ENCODE results near the gene ZDHHC12.

The ZDHHC12 gene

DNA sequence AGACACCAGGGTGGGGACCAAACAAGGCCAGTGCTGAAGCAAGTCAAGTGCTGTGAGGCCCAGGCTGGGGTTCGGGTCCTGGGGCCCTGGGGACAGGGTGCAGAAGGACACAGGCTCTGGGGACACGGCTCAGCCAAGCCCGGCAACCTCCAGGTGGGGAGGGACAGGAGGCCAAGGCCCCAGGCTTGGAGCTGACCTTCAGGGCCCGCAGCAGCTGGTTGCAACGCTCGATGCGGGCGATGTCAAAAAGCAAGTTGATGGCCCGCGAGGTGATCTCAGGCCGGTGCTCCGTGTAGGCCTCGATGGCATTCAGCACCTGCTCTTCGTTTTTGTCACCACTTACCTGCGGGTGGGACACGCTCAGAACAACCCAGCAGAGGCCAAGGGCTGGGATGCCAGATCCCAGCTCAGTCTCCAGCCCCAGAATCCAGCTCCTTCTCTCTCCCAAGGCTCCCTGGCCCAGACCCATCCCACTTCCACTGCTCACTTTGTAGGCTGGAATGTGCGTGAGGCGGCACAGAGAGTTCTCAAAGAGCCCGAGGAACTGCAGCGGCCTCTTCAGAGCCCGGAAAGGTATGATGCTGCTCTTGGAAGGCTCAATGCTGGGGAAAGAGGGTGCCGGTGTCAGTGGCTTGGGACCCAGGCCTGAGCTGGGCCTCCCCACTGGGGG is 27.1 kb upstream of the ZDHHC12 start:
- no peak overlapping the region for H3K9ac ChIP-seq (ENCODE audit: low read depth, low read length, poor library complexity)
- H2BK15ac ChIP-seq (ENCODE audit: low read length), result no peak overlapping the region
- H3K9me3 ChIP-seq (replicated peaks in 1 of 2; ENCODE audit: control insufficient read depth in 2 of 2, insufficient read depth in 1 of 2, low read depth in 1 of 2, low read length in 2 of 2), result no peaks in the 10 kb centered on the region
- H3K18ac ChIP-seq (ENCODE audit: low read length), result no peak overlapping the region
- peaks cover 17 to 40% of the 10 kb centered on the region in 2 donors for H3K36me3 ChIP-seq (replicated peaks in 1 of 2; ENCODE audit: control insufficient read depth in 2 of 2, insufficient read depth in 2 of 2, low read length in 2 of 2)
- no peak overlapping the region for H3K4ac ChIP-seq (ENCODE audit: low read length)
- H4K8ac ChIP-seq (ENCODE audit: low read depth, low read length), result no peak overlapping the region
- H4K91ac ChIP-seq (ENCODE audit: low read depth, low read length, poor library complexity), result no peak overlapping the region
- no peak overlapping the region for H3K4me2 ChIP-seq (ENCODE audit: insufficient read depth, low read length, poor library complexity, severe bottlenecking)
- no peak overlapping the region for H3K4me3 ChIP-seq (ENCODE audit: low read length in 2 of 2)
- peak overlapping the region; percentile 35 for H2BK5ac ChIP-seq (ENCODE audit: low read length)
- no peak overlapping the region for H2BK12ac ChIP-seq (ENCODE audit: low read length)
- H3K23ac ChIP-seq (ENCODE audit: low read depth, low read length, poor library complexity), result no peak overlapping the region
- no peaks in the 10 kb centered on the region for H3K27me3 ChIP-seq (ENCODE audit: control insufficient read depth in 3 of 3, insufficient read depth in 3 of 3, low read depth in 1 of 3, low read length in 3 of 3)
- no peak overlapping the region for H3K27ac ChIP-seq (replicated peaks; ENCODE audit: low read length)
- no peaks in the 10 kb centered on the region for H3K79me1 ChIP-seq (ENCODE audit: low read depth, low read length)
- no peak overlapping the region for H2AK5ac ChIP-seq (ENCODE audit: low read depth, low read length)
- no peak overlapping the region for H2AFZ ChIP-seq (ENCODE audit: low read length)
- no peak overlapping the region for H3K14ac ChIP-seq (ENCODE audit: low read length)
- no CpG with 5 or more reads among the region's 22 CpGs for WGBS, 2 donors (ENCODE audit: extremely low coverage in 2 of 2, insufficient read length in 2 of 2, insufficient replicate concordance in 1 of 2)
- DNase-seq (ENCODE audit: low spot score), result no peak
- no peak overlapping the region for H2BK120ac ChIP-seq (ENCODE audit: low read depth, low read length)
- no peaks in the 10 kb centered on the region for H3K4me1 ChIP-seq (ENCODE audit: control insufficient read depth in 2 of 2, insufficient read depth in 1 of 2, low read depth in 1 of 2, low read length in 2 of 2)

DNA sequence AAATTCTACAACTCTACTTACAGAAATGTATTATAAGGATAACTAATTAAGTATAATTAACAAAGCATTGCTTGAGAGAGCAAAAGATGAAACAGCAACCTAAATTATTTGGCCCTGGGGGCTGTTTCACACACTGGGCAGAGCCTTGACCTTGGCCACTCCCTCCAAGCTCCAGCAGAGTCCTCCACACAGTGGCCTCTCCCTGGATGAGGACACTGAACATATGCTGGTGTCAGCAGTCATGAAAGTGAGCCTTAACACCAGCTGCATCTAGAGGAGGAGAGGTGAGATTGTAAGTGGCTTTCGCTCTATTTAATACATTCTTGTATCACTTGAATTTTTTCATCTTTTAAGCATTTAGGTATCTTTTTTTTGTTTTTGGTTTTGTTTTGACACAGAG is 23.3 kb upstream of the ZDHHC12 start:
- Histone ChIP-seq H2BK120ac (ENCODE audit: low read depth, low read length) (no peak overlapping the region), H2BK15ac (ENCODE audit: low read length) (no peak overlapping the region), H3K4me1 (ENCODE audit: control insufficient read depth in 2 of 2, insufficient read depth in 1 of 2, low read depth in 1 of 2, low read length in 2 of 2) (peaks cover 0 to 2% of the 10 kb centered on the region in 2 donors), H4K8ac (ENCODE audit: low read depth, low read length) (no peak overlapping the region), H3K27ac (replicated peaks; ENCODE audit: low read length) (no peak overlapping the region), H4K91ac (ENCODE audit: low read depth, low read length, poor library complexity) (no peak overlapping the region), H3K14ac (ENCODE audit: low read length) (no peak overlapping the region), H3K27me3 (ENCODE audit: control insufficient read depth in 3 of 3, insufficient read depth in 3 of 3, low read depth in 1 of 3, low read length in 3 of 3) (no peaks in the 10 kb centered on the region), H3K9ac (ENCODE audit: low read depth, low read length, poor library complexity) (no peak overlapping the region), H3K18ac (ENCODE audit: low read length) (no peak overlapping the region), H3K23ac (ENCODE audit: low read depth, low read length, poor library complexity) (no peak overlapping the region), H2AK5ac (ENCODE audit: low read depth, low read length) (no peak overlapping the region), H3K79me1 (ENCODE audit: low read depth, low read length) (no peaks in the 10 kb centered on the region), H3K9me3 (replicated peaks in 1 of 2; ENCODE audit: control insufficient read depth in 2 of 2, insufficient read depth in 1 of 2, low read depth in 1 of 2, low read length in 2 of 2) (peaks cover 0 to 1% of the 10 kb centered on the region in 2 donors), H2AFZ (ENCODE audit: low read length) (no peak overlapping the region), H3K4me3 (ENCODE audit: low read length in 2 of 2) (no peak overlapping the region), H3K4ac (ENCODE audit: low read length) (no peak overlapping the region), H2BK5ac (ENCODE audit: low read length) (no peak overlapping the region), H2BK12ac (ENCODE audit: low read length) (no peak overlapping the region), H3K36me3 (replicated peaks in 1 of 2; ENCODE audit: control insufficient read depth in 2 of 2, insufficient read depth in 2 of 2, low read length in 2 of 2) (peaks cover 11 to 26% of the 10 kb centered on the region in 2 donors), H3K4me2 (ENCODE audit: insufficient read depth, low read length, poor library complexity, severe bottlenecking) (no peak overlapping the region)
- no peak for DNase-seq (ENCODE audit: low spot score)
- whole genome bisulfite sequencing, 2 donors (ENCODE audit: extremely low coverage in 2 of 2, insufficient read length in 2 of 2, insufficient replicate concordance in 1 of 2), result no CpG with 5 or more reads among the region's 1 CpG

- no peak overlapping the region for H3K27ac ChIP-seq (replicated peaks; ENCODE audit: low read length)
- H4K8ac ChIP-seq (ENCODE audit: low read depth, low read length), result no peak overlapping the region
- H3K9me3 ChIP-seq (replicated peaks in 1 of 2; ENCODE audit: control insufficient read depth in 2 of 2, insufficient read depth in 1 of 2, low read depth in 1 of 2, low read length in 2 of 2), result peaks cover 0 to 1% of the 10 kb centered on the region in 2 donors
- H2BK5ac ChIP-seq (ENCODE audit: low read length), result no peak overlapping the region
- no peaks in the 10 kb centered on the region for H3K79me1 ChIP-seq (ENCODE audit: low read depth, low read length)
- no peak overlapping the region for H3K14ac ChIP-seq (ENCODE audit: low read length)
- H3K4me1 ChIP-seq (ENCODE audit: control insufficient read depth in 2 of 2, insufficient read depth in 1 of 2, low read depth in 1 of 2, low read length in 2 of 2), result peaks cover 0 to 2% of the 10 kb centered on the region in 2 donors
- H3K4ac ChIP-seq (ENCODE audit: low read length), result no peak overlapping the region
- H4K91ac ChIP-seq (ENCODE audit: low read depth, low read length, poor library complexity), result no peak overlapping the region
- H2AK5ac ChIP-seq (ENCODE audit: low read depth, low read length), result no peak overlapping the region
- H3K9ac ChIP-seq (ENCODE audit: low read depth, low read length, poor library complexity), result peak overlapping the region; percentile 50
- H2BK15ac ChIP-seq (ENCODE audit: low read length), result no peak overlapping the region
- H2AFZ ChIP-seq (ENCODE audit: low read length), result no peak overlapping the region
- H3K23ac ChIP-seq (ENCODE audit: low read depth, low read length, poor library complexity), result no peak overlapping the region
- DNase-seq (ENCODE audit: low spot score), result no peak
- H3K18ac ChIP-seq (ENCODE audit: low read length), result no peak overlapping the region
- H3K4me3 ChIP-seq (ENCODE audit: low read length in 2 of 2), result no peak overlapping the region
- H2BK12ac ChIP-seq (ENCODE audit: low read length), result no peak overlapping the region
- H3K36me3 ChIP-seq (replicated peaks in 1 of 2; ENCODE audit: control insufficient read depth in 2 of 2, insufficient read depth in 2 of 2, low read length in 2 of 2), result peaks cover 13 to 27% of the 10 kb centered on the region in 2 donors
- H3K4me2 ChIP-seq (ENCODE audit: insufficient read depth, low read length, poor library complexity, severe bottlenecking), result no peak overlapping the region
- H2BK120ac ChIP-seq (ENCODE audit: low read depth, low read length), result no peak overlapping the region
- H3K27me3 ChIP-seq (ENCODE audit: control insufficient read depth in 3 of 3, insufficient read depth in 3 of 3, low read depth in 1 of 3, low read length in 3 of 3), result no peaks in the 10 kb centered on the region
- no CpG with 5 or more reads among the region's 1 CpG for WGBS, 2 donors (ENCODE audit: extremely low coverage in 2 of 2, insufficient read length in 2 of 2, insufficient replicate concordance in 1 of 2)
Observed at GRCh38 chr9:128743421-128743820, 19.5 kb upstream of the ZDHHC12 start.

DNA sequence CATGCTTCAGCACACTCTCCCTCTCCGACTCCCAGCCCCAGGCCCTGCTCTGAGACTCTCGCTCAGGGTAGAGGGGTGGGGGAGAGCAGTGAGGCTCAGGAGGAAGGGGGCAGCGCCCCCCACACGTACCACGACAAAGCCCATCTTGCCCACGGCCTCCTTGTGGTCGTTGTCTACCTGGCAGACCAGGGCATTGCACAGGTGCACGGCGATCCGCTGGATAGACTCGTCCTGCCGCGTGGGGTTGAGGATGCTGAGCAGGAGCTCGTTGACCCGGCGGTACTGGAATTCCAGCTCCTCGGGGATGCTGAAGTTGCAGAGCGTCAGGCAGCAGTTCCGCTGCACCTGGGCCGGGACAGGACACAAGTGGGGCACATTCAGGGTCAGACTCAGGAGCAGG is 18.5 kb upstream of the ZDHHC12 start:
- H3K27me3 ChIP-seq (ENCODE audit: control insufficient read depth in 3 of 3, insufficient read depth in 3 of 3, low read depth in 1 of 3, low read length in 3 of 3), result no peaks in the 10 kb centered on the region
- no peak overlapping the region for H2AFZ ChIP-seq (ENCODE audit: low read length)
- H2AK5ac ChIP-seq (ENCODE audit: low read depth, low read length), result peak overlapping the region; percentile 88
- no peak overlapping the region for H2BK15ac ChIP-seq (ENCODE audit: low read length)
- no peak overlapping the region for H3K27ac ChIP-seq (replicated peaks; ENCODE audit: low read length)
- no peaks in the 10 kb centered on the region for H3K79me1 ChIP-seq (ENCODE audit: low read depth, low read length)
- peak overlapping the region; percentile 87 for H2BK5ac ChIP-seq (ENCODE audit: low read length)
- peaks cover 13 to 28% of the 10 kb centered on the region in 2 donors for H3K36me3 ChIP-seq (replicated peaks in 1 of 2; ENCODE audit: control insufficient read depth in 2 of 2, insufficient read depth in 2 of 2, low read length in 2 of 2)
- H3K14ac ChIP-seq (ENCODE audit: low read length), result peak overlapping the region; percentile 21
- H3K4ac ChIP-seq (ENCODE audit: low read length), result no peak overlapping the region
- no peak overlapping the region for H4K91ac ChIP-seq (ENCODE audit: low read depth, low read length, poor library complexity)
- no peak overlapping the region for H3K4me2 ChIP-seq (ENCODE audit: insufficient read depth, low read length, poor library complexity, severe bottlenecking)
- no peak overlapping the region for H2BK120ac ChIP-seq (ENCODE audit: low read depth, low read length)
- H2BK12ac ChIP-seq (ENCODE audit: low read length), result peak overlapping the region; percentile 73
- DNase-seq (ENCODE audit: low spot score), result no peak
- H3K23ac ChIP-seq (ENCODE audit: low read depth, low read length, poor library complexity), result peak overlapping the region; percentile 55
- peaks cover 0 to 1% of the 10 kb centered on the region in 2 donors for H3K9me3 ChIP-seq (replicated peaks in 1 of 2; ENCODE audit: control insufficient read depth in 2 of 2, insufficient read depth in 1 of 2, low read depth in 1 of 2, low read length in 2 of 2)
- peaks cover 0 to 2% of the 10 kb centered on the region in 2 donors for H3K4me1 ChIP-seq (ENCODE audit: control insufficient read depth in 2 of 2, insufficient read depth in 1 of 2, low read depth in 1 of 2, low read length in 2 of 2)
- H3K4me3 ChIP-seq (ENCODE audit: low read length in 2 of 2), result no peak overlapping the region
- H3K9ac ChIP-seq (ENCODE audit: low read depth, low read length, poor library complexity), result no peak overlapping the region
- no peak overlapping the region for H3K18ac ChIP-seq (ENCODE audit: low read length)
- no peak overlapping the region for H4K8ac ChIP-seq (ENCODE audit: low read depth, low read length)
- WGBS, 2 donors (ENCODE audit: extremely low coverage in 2 of 2, insufficient read length in 2 of 2, insufficient replicate concordance in 1 of 2), result no CpG with 5 or more reads among the region's 20 CpGs

All from neuronal stem cell (in vitro differentiated cells).